ENCODE measurements around the gene PCBP2. TPM values are rescaled to one million over a fixed set of nuclear protein-coding genes. Genes with fewer than 3 reads are reported as not detected.
"Not testable (repeated sequence)": the region's sequence is repeated elsewhere in the genome, so short reads cannot be mapped to it uniquely, and the experiment has no call there.

Gene PCBP2
- total RNA-seq, 1 donor from 2014 or later: 299 TPM

DNA sequence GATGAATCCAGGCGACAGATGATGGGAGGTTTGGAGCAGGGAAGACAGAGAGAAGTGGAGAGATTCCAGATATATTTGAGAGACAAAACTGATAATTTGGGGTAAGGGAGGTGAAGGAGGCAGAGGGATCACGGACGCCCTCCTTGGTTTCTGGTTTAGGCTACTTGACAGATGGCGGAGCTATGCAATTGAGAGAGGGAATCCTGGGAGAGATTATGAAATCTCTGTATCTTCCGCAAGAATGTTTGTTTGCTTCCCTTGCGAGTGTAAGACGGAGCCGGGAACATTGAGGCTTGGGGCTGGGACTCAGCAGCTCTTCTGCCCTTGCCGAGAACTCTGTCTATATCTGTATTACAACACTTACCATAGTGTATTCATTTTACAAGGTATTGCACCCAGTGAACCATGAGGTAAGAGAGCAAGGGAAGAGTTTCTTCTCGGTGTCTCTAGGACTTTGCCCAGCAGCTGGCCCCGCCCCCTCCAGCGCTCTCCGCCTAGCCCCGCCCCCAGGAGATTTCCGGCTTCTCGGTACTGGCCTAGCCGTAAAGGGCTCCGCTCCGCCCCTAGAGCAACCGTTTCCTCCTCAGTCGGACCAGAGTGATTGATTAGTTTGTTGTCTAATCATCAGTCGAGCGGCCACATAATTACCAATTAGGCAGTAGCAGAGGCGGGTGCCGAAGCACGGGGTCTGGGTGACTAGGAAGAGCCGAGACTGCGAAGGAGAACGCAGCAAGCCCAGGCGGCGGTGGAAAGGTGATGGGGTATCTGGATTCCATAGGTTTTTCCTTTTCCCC is 10.7 kb upstream of the PCBP2 start, which contains the start of gene PRR13:
PRR13 (plus strand) TSS at position 695 of the 794 bp plus-strand sequence. CDS start 981 bp downstream, outside the sequence.
- peak; percentile 98 to 100 for DNase-seq (ENCODE audit: low read depth in 2 of 2)

GRCh38 chr12:53443955-53444354 is 7.9 kb upstream of the PCBP2 start:
- DNase-seq (ENCODE audit: low read depth in 2 of 2): no peak

GRCh38 chr12:53444593-53445325 is 7.1 kb upstream of the PCBP2 start:
- DNase-seq (ENCODE audit: low read depth in 2 of 2): not testable (repeated sequence)

DNA sequence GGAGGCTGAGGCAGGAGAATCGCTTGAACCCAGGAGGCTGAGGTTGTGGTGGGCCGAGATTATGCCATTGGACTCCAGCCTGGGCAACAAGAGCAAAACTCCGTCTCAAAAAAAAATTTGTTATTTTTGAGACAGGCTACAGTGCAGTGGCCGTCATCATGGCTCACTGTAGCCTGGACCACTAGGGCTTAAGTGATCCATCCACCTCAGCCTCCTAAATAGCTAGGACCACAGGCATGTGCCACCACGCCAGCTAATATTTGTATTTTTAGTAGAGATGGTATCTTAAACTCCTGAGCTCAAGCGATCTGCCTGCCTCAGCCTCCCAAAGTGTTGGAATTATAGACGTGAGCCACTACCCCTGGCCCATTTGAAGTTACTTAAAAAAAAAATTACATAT is 966 bp upstream of the PCBP2 start:
- no peak for DNase-seq (ENCODE audit: low read depth in 2 of 2)

GRCh38 chr12:53452159-53453077 is 516 bp downstream of the PCBP2 start:
- DNase-seq (ENCODE audit: low read depth in 2 of 2): peak; percentile 96

GRCh38 chr12:53453953-53454640 is 2.2 kb downstream of the PCBP2 start:
- peak; percentile 15 to 40 for DNase-seq (ENCODE audit: low read depth in 2 of 2)

GRCh38 chr12:53454707-53455106 is 2.8 kb downstream of the PCBP2 start:
- no peak for DNase-seq (ENCODE audit: low read depth in 2 of 2)

DNA sequence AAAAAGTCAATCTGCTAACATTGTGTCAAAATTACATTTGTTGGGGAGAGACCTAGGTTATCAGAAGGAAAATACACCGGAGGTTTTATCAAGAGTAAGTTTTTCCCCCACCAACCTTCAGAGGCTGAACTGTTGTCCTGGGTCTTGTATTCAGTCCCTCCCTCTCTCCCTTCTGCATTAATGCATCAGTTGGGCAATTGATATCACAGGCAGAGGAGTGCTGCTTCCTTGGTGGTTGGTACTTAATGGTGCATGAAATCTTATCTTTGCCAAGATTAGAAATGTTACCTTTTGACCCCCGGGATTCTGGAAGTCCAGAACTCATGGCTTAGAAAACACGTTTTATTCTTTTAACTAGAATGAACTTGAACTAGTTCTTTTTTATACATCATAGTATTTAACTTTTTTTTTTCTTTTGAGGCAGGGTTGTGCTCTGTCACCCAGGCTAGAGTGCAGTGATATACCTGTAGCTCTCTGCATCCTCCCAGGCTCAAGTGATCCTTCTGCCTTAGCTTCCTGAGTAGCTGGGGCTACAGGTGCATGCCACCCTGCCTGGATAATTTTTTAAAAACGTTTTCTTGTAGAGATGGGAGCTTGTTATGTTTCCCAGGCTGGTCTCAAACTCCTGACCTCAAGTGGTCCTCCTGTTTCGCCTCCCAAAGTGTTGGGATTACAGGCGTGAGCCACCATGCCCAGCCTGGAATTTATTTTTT is 4.9 kb downstream of the PCBP2 start:
- DNase-seq (ENCODE audit: low read depth in 2 of 2): no peak

GRCh38 chr12:53459097-53459496 is 7.2 kb downstream of the PCBP2 start:
- no peak for DNase-seq (ENCODE audit: low read depth in 2 of 2)

GRCh38 chr12:53461059-53461458 is 9.2 kb downstream of the PCBP2 start:
- DNase-seq (ENCODE audit: low read depth in 2 of 2): no peak

DNA sequence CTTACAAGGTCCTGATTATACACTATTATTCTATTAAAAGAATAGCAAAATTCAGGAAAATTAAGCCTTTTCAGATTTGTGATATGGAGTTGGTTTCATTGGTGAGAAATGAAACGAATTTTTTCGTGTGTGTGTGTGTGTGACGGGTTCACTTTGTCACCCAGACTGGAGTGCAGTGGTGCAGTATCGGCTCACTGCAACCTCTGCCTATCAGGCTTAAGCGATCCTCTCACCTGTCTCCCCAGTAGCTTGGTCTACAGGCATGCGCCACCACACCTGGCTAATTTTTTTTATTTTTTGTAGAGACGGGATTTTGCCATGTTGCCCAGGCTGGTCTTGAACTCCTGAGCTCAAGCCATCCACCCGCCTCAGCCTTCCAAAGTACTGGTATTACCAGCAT is 9.7 kb downstream of the PCBP2 start:
- no peak for DNase-seq (ENCODE audit: low read depth in 2 of 2)

- DNase-seq (ENCODE audit: low read depth in 2 of 2): no peak
Observed at GRCh38 chr12:53462935-53463334, 11.0 kb downstream of the PCBP2 start.

GRCh38 chr12:53463802-53464560 is 12.1 kb downstream of the PCBP2 start:
- no peak for DNase-seq (ENCODE audit: low read depth in 2 of 2)

DNA sequence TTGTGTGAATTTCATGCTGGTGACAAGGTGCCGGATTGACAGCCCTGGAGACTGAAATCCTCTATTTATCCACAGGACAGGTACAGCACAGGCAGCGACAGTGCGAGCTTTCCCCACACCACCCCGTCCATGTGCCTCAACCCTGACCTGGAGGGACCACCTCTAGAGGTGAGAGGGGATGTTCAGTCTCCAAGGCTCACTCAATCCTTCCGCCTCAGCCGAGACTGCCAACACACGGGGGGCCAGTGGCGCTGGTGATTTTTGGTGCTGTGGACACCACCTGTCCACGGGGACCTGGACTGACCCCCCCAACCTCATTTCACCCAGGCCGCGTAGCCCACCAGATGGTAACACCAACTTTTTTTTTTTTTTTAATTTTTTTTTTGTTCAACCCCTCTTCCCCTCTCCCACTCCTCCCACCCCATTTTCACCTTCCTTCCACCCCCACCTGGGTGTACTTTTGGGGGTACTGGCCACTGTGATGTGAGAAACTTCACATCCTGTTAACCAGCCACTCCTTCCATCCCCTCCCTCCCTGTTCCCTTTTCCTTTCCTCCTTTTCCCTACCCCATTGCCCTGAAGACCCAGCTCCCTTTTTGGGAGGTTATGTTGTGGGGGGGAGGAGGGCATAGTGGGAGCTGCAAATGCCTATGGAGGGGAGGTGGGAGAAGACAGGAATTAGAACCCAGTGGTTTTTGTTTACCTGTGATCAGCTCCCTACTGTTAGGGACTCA is 12.9 kb downstream of the PCBP2 start:
- DNase-seq (ENCODE audit: low read depth in 2 of 2): no peak

- no peak for DNase-seq (ENCODE audit: low read depth in 2 of 2)
Observed at GRCh38 chr12:53465679-53466078, 13.8 kb downstream of the PCBP2 start.

GRCh38 chr12:53466640-53467039 is 14.7 kb downstream of the PCBP2 start:
- no peak for DNase-seq (ENCODE audit: low read depth in 2 of 2)

DNA sequence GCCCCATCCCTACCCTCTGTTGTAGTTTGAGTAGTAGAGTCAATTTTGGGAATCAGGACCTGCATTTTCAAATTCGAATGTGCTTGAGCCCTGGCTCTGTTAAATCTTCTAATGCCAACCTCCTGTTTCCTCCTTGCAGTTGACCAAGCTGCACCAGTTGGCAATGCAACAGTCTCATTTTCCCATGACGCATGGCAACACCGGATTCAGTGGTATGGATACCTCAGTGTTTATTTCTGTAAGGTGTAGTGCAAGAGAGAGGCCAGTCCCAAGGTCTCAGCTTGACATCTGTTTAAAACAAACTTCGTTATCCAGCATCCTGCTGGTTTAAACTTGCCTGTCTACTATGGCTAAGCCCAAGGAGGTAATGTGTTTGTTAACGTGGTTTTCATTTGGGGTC is 15.2 kb downstream of the PCBP2 start:
- DNase-seq (ENCODE audit: low read depth in 2 of 2): no peak

DNA sequence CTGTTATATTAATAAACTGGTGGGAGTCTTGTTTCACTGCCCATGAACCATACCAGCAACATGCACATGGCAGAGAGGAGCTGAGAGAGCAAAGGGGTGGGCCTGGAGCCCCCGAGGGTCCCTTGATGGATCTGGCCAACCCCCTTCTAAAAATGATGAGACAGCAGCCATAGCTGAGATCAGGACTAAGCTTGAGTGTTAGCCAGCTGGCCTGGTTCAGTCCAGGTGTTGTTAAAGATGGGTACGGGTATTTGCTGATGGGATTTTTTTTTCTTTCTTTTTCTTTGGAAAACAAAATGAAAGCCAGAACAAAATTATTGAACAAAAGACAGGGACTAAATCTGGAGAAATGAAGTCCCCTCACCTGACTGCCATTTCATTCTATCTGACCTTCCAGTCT is 16.0 kb downstream of the PCBP2 start:
- no peak for DNase-seq (ENCODE audit: low read depth in 2 of 2)

GRCh38 chr12:53468282-53468681 is 16.4 kb downstream of the PCBP2 start:
- DNase-seq (ENCODE audit: low read depth in 2 of 2): no peak
